Activated T-cell treated with anti-CD3 and anti-CD28 coated beads, Interleukin-2, amount 50 U/mL, for 72 hours (primary cell): Measurements from ENCODE around the gene ICA1L. TPM values are rescaled to one million over a fixed set of nuclear protein-coding genes. Genes with fewer than 3 reads are reported as not detected.

Experiments used
- ATAC-seq, 2 donors: fragments of 150-1000 bp; cut with Tn5 transposase; replicated peaks in 1 of 2; 2 replicates each; pipeline ENCODE4 v1.10.0; 2021; ENCODE audit warnings: moderate library complexity in 2 of 2, mild to moderate bottlenecking in 1 of 2
- DNase-seq, 2 donors: peaks; one replicate each; pipeline ENCODE4 v3.0.0; 2021 to 2022; ENCODE audit warnings: mixed read lengths in 1 of 2
- H3K27ac Mint-ChIP-seq: one replicate; pipeline ENCODE4 v1.8.0; 2022; ENCODE audit warnings: mild to moderate bottlenecking, moderate library complexity, mixed read lengths
- H3K27me3 Mint-ChIP-seq: one replicate; pipeline ENCODE4 v1.8.0; 2022; ENCODE audit warnings: low read depth, mixed read lengths
- H3K36me3 Mint-ChIP-seq, 2 donors: one replicate each; pipeline ENCODE4 v1.8.0; 2022; ENCODE audit warnings: mixed read lengths in 2 of 2, mild to moderate bottlenecking in 1 of 2; ENCODE audit not compliant: insufficient read depth in 2 of 2
- H3K4me1 Mint-ChIP-seq: one replicate; pipeline ENCODE4 v1.8.0; 2022; ENCODE audit warnings: low read depth, mixed read lengths
- H3K4me3 Mint-ChIP-seq, 2 donors: one replicate each; pipeline ENCODE4 v1.8.0; 2022; ENCODE audit warnings: mild to moderate bottlenecking in 2 of 2, mixed read lengths in 2 of 2, moderate library complexity in 2 of 2
- H3K9me3 Mint-ChIP-seq, 2 donors: one replicate each; pipeline ENCODE4 v1.8.0; 2022; ENCODE audit warnings: mixed read lengths in 2 of 2
- total RNA-seq, 2 donors: library from RNA; stranded (reverse); gene quantifications; one replicate each; pipeline ENCODE4 v1.2.3, GENCODE V29; 2022

Gene ICA1L
- total RNA-seq, 2 donors from 2014 or later: 12.6 to 14.0 TPM

DNA sequence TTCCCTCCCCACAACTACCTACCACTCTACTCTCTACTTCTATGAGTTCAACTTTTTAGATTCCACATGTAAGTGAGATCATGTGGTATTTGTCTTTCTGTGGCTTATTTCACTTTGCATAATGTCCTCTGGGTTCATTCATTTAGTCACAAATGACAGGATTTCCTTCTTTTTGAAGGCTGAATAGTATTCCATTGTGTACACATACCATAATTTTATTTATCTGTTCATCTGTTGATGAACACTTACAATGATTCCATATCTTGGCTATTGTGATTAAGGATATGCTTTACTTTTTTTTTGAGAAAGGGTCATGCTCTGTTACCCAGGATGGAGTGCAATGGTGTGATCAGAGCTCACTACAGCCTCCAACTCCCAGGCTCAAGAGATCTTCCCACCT is 73.6 kb downstream of the ICA1L start:
- no peaks in the 10 kb centered on the region for H3K27me3 Mint-ChIP-seq
- ATAC-seq: no peak
- no peak overlapping the region for H3K4me3 Mint-ChIP-seq
- no peak for DNase-seq
- H3K36me3 Mint-ChIP-seq: peaks cover 8 to 10% of the 10 kb centered on the region in 2 donors
- peaks cover 0 to 3% of the 10 kb centered on the region in 2 donors for H3K9me3 Mint-ChIP-seq
- peak overlapping the region; percentile 8 for H3K27ac Mint-ChIP-seq
- H3K4me1 Mint-ChIP-seq: no peaks in the 10 kb centered on the region

DNA sequence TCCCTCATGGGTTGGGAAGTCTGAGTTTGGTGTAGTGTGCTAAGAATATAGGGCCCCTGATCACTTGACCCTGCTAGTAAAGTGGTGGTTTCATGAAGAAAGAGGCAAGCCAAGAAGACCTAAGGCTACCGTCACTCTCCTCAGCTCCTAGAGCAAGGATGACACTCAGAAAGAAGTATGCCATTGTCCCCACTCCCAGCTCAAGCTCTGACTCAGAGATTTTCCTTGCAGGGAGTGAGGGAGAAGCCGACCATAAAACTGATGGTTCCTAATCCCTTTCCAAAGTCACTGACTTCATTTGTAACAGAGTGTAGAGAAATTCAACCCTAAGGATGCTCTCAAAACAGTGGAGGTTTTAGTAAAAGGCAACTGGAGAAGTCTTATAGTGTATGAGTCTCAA is 80.9 kb downstream of the ICA1L start:
- H3K36me3 Mint-ChIP-seq: peaks cover 0 to 19% of the 10 kb centered on the region in 2 donors
- DNase-seq: no peak
- H3K27me3 Mint-ChIP-seq: no peaks in the 10 kb centered on the region
- no peak overlapping the region for H3K4me3 Mint-ChIP-seq
- no peak overlapping the region for H3K27ac Mint-ChIP-seq
- ATAC-seq: no peak
- no peaks in the 10 kb centered on the region for H3K9me3 Mint-ChIP-seq
- H3K4me1 Mint-ChIP-seq: no peaks in the 10 kb centered on the region

DNA sequence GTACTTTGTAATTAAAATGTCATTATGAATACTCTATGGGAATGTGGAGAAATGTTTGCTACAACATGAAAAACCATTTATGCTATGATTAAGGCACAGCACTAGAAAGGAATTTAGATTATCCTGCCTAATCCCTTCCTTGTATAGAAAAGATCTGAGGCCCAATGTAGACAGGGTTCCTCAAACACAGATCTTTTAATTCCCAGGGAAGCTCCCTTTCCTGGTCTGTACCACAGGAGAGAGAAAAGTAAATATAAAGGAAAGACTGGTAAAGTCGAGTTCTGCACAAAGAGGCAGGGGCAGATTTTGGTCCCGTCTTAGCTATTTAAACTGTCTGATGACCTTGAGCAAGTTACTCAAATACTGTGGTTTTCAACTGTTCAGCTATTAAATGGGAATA is 84.7 kb downstream of the ICA1L start:
- Mint-ChIP-seq H3K27me3 (no peaks in the 10 kb centered on the region), H3K27ac (no peak overlapping the region), H3K36me3 (peaks cover 0 to 29% of the 10 kb centered on the region in 2 donors), H3K9me3 (no peaks in the 10 kb centered on the region), H3K4me1 (no peaks in the 10 kb centered on the region), H3K4me3 (no peak overlapping the region)
- no peak for ATAC-seq
- DNase-seq: no peak

DNA sequence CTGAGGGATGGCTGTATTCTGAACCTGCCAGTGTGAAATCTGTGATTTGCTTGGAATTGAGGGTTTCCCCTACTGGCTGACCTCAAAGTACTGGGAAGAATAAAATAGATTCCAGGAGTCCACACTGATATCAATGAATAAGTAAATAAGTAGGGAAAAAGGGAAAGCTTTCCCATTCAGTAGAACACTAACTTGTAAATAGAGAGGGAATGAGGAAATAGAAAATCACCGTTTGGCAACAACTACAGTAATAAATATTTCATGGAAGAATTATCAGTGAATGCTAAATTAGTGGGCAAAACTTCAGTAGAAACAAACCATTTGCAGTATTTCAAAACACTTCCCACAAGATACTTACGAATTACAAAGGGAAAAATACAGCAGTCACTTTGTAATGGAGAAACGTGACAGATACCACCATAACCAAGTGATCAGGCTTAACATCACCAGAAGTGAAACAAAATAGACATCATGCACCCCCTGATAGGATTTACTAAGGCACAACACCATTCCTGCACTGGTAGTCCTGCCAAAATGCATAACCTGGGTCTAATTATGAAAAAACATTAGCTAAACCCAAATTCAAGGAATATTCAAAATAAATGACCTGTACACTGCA is 88.5 kb downstream of the ICA1L start:
- Mint-ChIP-seq H3K9me3 (no peaks in the 10 kb centered on the region), H3K27me3 (no peaks in the 10 kb centered on the region), H3K4me3 (no peak overlapping the region), H3K4me1 (peaks cover 20% of the 10 kb centered on the region), H3K36me3 (peaks cover 4 to 28% of the 10 kb centered on the region in 2 donors), H3K27ac (no peak overlapping the region)
- no peak for DNase-seq
- no peak for ATAC-seq

DNA sequence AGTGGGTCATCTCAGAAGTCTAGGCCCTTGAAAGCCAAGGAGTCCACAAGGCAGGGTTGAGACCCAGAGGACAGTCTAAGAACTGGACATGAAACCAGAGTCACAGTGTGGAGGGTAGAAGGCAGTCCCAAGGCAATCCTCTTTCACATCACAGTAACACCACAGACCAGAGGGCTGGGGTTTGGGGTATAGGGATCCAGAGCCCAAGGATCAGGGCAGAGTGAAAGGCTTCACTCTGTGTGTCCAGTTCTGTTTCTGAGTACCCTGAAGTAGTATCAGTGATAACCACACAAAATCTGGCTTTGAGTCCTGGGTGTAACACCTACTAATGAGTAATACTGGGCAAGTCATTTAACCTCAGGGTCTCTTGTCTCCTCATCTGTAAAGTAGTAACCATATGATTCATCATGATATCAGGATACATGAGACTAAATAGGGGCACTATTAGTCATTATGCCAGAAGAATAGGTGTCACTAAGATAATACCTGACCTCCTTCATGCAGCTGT is 91.0 kb downstream of the ICA1L start:
- Mint-ChIP-seq H3K36me3 (peaks cover 4 to 25% of the 10 kb centered on the region in 2 donors), H3K27ac (peak overlapping the region; percentile 75)

DNA sequence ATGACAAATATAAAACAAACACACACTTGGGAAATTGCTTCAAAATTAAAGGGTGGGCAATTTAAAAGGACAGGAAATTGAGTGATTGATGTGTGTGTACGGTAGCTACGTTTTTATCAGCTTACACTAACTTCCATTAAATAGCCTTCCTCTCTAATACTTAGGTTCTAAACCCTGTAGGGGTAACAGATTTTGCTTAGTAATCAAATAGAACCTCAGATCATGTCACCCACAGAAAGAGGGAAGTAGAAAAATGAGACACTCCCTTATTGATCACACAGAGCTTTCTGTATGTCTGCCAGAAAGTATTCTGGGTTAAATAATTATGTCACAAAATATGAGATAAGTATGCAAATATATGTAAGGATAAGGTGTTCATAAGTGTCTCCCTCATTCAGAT is 93.3 kb downstream of the ICA1L start:
- no peak for ATAC-seq

More for the DNA sequence above, 91.0 kb downstream of the ICA1L start:
- Mint-ChIP-seq H3K4me1 (peaks cover 20% of the 10 kb centered on the region), H3K9me3 (no peaks in the 10 kb centered on the region), H3K27me3 (no peaks in the 10 kb centered on the region), H3K4me3 (peak overlapping the region; percentile 42 to 60)
- peak; percentile 21 to 28 for DNase-seq
- ATAC-seq: peak; percentile 96 to 98

DNA sequence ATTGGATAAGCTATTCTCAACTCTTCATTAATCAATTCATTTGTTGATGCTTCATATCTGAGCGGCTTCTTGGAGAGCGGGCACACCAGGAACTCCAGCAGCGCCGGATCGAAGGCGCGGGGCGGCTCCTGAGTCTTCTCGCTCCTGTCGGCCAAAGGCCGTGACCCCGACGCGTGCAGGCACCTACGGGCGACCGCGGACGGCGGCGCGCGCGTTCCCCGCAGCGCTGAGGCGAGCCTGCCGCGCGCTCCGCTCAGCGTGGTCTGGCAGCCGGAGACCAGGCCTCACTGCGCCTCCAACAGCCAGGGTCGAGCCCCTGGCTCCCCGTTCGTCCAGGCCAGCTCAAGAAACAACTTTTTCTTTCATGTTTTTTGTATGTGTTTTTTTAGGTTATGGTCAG is 97.5 kb downstream of the ICA1L start:
- Mint-ChIP-seq H3K36me3 (peaks cover 2 to 7% of the 10 kb centered on the region in 2 donors), H3K27ac (no peak overlapping the region), H3K4me1 (peaks cover 6% of the 10 kb centered on the region), H3K9me3 (no peaks in the 10 kb centered on the region), H3K27me3 (no peaks in the 10 kb centered on the region), H3K4me3 (no peak overlapping the region)
- ATAC-seq: no peak
- DNase-seq: no peak

More for the DNA sequence above, 93.3 kb downstream of the ICA1L start:
- Mint-ChIP-seq H3K9me3 (no peaks in the 10 kb centered on the region), H3K4me1 (peaks cover 20% of the 10 kb centered on the region), H3K4me3 (no peak overlapping the region), H3K27ac (no peak overlapping the region), H3K27me3 (no peaks in the 10 kb centered on the region), H3K36me3 (peaks cover 4 to 19% of the 10 kb centered on the region in 2 donors)
- no peak for DNase-seq

DNA sequence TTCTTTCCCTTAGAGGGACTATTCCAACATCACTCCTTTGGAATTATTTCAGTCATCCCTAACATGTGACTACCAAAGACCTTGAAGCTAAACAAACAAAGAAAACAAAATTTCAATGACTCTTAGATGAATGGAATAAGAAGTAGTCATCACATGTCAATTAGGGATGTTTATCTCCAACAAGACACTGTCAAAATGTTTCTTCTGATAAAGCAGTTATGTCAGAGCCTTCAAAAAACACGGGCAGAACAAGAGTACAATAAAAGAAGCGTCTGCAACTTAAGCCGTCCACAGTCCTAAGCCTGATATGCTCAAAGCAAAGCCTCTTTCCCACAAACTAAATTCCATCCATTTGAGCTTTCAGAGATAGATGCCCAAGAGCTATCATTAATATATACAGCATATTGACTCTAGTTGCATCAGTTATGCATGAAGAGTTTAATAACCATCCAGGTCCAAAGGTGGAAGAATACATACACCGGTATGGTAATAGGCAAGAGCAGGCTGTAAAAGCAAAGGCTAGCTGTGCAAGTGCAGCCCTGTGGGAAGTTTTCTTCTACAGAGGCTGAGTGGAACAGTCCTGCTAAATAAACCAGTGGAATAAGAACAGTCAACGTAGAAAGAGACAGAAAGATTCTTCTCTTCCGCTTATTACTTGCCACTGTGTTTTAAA is 98.1 kb downstream of the ICA1L start:
- Mint-ChIP-seq H3K9me3 (no peaks in the 10 kb centered on the region), H3K4me1 (peaks cover 6% of the 10 kb centered on the region), H3K36me3 (peaks cover 0 to 4% of the 10 kb centered on the region in 2 donors), H3K27me3 (no peaks in the 10 kb centered on the region), H3K27ac (no peak overlapping the region), H3K4me3 (no peak overlapping the region)
- no peak for ATAC-seq
- no peak for DNase-seq

DNA sequence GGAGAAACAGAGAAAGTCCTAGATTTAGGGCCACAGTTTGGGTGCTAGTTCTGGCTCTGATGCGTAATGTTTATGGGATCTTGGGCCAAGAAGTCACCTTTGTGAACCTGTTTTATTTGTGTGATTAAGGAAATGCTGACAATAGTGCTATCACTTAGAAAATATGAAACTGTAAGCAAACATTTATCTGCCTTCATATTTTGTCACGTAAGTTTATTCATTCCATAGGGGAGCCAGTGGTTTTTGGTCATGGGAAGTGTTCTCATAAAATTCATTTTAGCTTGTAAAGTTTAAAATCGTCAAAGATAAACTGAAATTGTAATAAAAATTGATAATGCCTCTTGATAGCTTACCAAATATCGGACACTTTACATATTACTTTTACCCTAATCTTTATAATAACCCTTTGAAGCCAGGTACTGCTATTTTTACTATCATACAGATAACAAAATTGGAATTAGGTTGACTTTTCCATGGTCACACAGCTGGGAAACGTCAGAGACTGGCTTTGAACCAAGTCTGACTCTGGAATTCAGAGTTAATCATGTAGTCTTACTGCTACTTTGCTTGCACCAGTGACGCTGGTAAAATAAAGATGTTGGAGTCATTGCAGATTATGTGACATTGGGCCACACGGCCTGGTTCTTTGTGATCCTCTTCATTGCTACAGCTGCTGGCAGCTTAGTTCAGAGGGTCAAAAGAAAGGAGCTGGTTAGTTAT is 99.7 kb downstream of the ICA1L start:
- ATAC-seq (no peak), DNase-seq (no peak)
- H3K27ac Mint-ChIP-seq: no peak overlapping the region
- no peaks in the 10 kb centered on the region for H3K27me3 Mint-ChIP-seq
- peaks cover 0 to 4% of the 10 kb centered on the region in 2 donors for H3K36me3 Mint-ChIP-seq
- H3K4me1 Mint-ChIP-seq: peaks cover 15% of the 10 kb centered on the region
- H3K9me3 Mint-ChIP-seq: no peaks in the 10 kb centered on the region
- no peak overlapping the region for H3K4me3 Mint-ChIP-seq

DNA sequence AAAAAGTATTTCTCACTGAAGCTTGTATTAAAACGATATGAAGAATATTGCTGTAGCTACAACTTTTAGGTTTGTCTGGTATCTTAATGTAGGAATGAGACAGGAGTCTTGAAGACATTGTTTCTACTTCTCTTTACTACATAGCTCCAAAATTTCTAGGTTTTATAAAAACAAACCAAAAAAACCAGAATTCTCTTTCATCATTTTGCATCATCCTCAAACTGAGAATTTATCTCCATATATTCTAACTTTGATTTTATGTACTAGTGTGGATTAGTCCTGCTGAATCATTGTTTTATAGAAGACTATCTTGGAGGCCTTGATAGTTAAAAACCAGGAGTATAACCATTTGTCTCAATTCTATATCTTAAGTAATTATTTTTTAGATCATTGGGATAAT is 100.2 kb downstream of the ICA1L start:
- DNase-seq (no peak), ATAC-seq (no peak)
- Mint-ChIP-seq H3K36me3 (peaks cover 0 to 4% of the 10 kb centered on the region in 2 donors), H3K4me1 (peaks cover 15% of the 10 kb centered on the region), H3K9me3 (no peaks in the 10 kb centered on the region), H3K27ac (no peak overlapping the region), H3K27me3 (no peaks in the 10 kb centered on the region), H3K4me3 (no peak overlapping the region)

DNA sequence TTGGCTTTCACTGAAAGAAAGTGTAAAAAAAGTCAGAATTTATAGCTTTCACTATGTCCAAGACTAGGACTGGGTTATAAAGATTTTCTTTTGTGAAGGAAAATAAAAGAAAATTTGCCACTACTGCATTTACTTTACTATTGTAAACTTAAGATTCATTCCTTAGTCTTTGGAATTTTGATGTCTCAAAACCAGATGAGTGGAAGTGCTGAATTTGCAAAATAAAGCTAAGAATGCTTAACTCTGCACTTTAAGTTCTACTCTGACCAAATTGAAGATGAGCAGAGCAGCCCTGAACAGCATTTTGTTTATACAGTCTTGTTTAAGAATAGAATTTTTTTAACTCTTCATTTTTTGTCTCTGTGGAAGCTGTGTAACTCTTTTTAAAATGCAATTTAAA is 102.4 kb downstream of the ICA1L start:
- ATAC-seq (no peak), DNase-seq (no peak)
- H3K27me3 Mint-ChIP-seq: no peaks in the 10 kb centered on the region
- H3K4me3 Mint-ChIP-seq: no peak overlapping the region
- H3K9me3 Mint-ChIP-seq: no peaks in the 10 kb centered on the region
- peaks cover 16% of the 10 kb centered on the region for H3K4me1 Mint-ChIP-seq
- H3K27ac Mint-ChIP-seq: no peak overlapping the region
- H3K36me3 Mint-ChIP-seq: peaks cover 0 to 1% of the 10 kb centered on the region in 2 donors

DNA sequence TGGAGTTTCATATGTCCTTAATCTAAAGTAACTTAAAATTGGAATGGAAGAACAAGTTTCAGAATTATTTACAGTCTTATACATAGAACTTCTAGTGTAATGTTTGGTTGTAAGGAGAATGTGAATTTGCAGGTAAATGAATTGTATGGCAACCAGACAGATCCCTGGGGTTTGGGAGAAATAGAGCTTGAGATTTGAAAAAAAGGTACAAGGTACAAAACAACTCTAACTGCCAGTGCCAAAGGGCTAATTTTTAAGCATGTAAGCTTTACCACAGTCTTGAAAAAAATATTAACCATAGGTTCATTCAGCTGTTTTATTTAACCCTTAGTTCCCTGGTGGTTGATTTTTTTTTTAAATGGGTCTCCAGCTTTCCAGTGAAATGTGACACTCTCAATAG is 103.3 kb downstream of the ICA1L start:
- H3K36me3 Mint-ChIP-seq: peaks cover 0 to 1% of the 10 kb centered on the region in 2 donors
- H3K4me3 Mint-ChIP-seq: peak overlapping the region in 1 of 2 donors; percentile 29
- ATAC-seq (no peak), DNase-seq (no peak)
- no peaks in the 10 kb centered on the region for H3K27me3 Mint-ChIP-seq
- H3K27ac Mint-ChIP-seq: peak overlapping the region; percentile 2
- no peaks in the 10 kb centered on the region for H3K9me3 Mint-ChIP-seq
- H3K4me1 Mint-ChIP-seq: peaks cover 26% of the 10 kb centered on the region

DNA sequence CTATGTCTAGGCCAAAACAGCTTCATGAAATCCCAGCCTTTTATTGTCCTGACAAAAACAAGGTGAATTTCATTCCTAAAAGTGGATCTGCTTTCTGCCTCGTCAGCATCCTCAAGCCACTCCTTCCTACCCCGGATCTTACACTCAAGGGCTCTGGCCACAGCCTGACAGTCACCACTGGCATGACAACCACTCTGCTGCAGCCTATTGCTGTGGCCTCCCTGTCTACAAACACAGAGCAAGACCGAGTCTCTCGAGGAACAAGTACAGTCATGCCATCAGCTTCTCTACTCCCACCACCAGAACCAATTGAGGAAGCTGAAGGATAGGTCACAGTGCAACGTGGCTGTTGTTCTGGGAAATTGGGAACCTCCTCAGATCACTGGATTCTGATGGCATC is 106.1 kb downstream of the ICA1L start:
- peaks cover 41% of the 10 kb centered on the region for H3K4me1 Mint-ChIP-seq
- no peak overlapping the region for H3K4me3 Mint-ChIP-seq
- H3K9me3 Mint-ChIP-seq: no peaks in the 10 kb centered on the region
- DNase-seq (no peak), ATAC-seq (peak in 1 of 2 donors; percentile 24)
- H3K27ac Mint-ChIP-seq: no peak overlapping the region
- H3K36me3 Mint-ChIP-seq: peaks cover 0 to 3% of the 10 kb centered on the region in 2 donors
- H3K27me3 Mint-ChIP-seq: no peaks in the 10 kb centered on the region
